Motor neuron (in vitro differentiated cells): ENCODE measurements around the gene RACGAP1. TPM values are rescaled to one million over a fixed set of nuclear protein-coding genes. Genes with fewer than 3 reads are reported as not detected.
A peak's percentile ranks its signal among the peaks of the same experiment; 100 is the strongest.

Experiments used
- ATAC-seq, 8 experiments: fragments of 200-7000 bp; cut with Tn5 transposase; replicated peaks in 6 of 8; 2 replicates each; pipeline ENCODE4 v1.8.0; 2021; ENCODE audit warnings: mild to moderate bottlenecking in 8 of 8, moderate library complexity in 8 of 8
- H3K27ac ChIP-seq, 2 donors: fragments of 250-450 bp; sonication (Bioruptor Pico); 2 replicates each; pipeline ENCODE4 v1.9.0; 2021; ENCODE audit warnings: antibody characterized with exemption in 2 of 2, mild to moderate bottlenecking in 2 of 2, moderate library complexity in 1 of 2
- H3K4me1 ChIP-seq, 2 donors: fragments of 250-450 bp; sonication (Bioruptor Pico); replicated peaks in 1 of 2; 2 replicates each; pipeline ENCODE4 v1.6.1; 2021; ENCODE audit warnings: antibody characterized with exemption in 2 of 2, mild to moderate bottlenecking in 2 of 2, moderate library complexity in 1 of 2
- H3K4me3 ChIP-seq, 5 donors: fragments of 250-450 bp; sonication (Bioruptor Pico); 2 replicates each; pipeline ENCODE4 v1.9.0; 2021; ENCODE audit warnings: antibody characterized with exemption in 5 of 5, mild to moderate bottlenecking in 5 of 5, moderate library complexity in 4 of 5
- WGBS, 10 experiments: fragments of 450-650 bp; shearing (Covaris generic); methylation state at CpG; one replicate each; pipeline ENCODE4 v1.0.0; 2022; 5-methylcytosine and 5-hydroxymethylcytosine counted together
- in situ Hi-C, 9 experiments: fragments of 400-800 bp; cut with MboI; loops; one replicate each; pipeline ENCODE4 v1.15.0; 2021; ENCODE audit warnings: low sequenced_read_pairs in 9 of 9, low pct_unique_long_range_greater_than_20kb in 2 of 9; ENCODE audit not compliant: unreplicated experiment in 9 of 9
- total RNA-seq, 8 experiments: library from RNA; unstranded; fragments of 300-600 nt; gene quantifications; 2 replicates each; pipeline versions ENCODE4 v1.2.3 to v1.2.4, GENCODE V29; 2022

Gene RACGAP1
- total RNA-seq, 8 experiments from 2014 or later, result 7.1 to 74.8 (median 17.6) TPM

- in situ Hi-C loops, result loop anchor here in 3 of 9 experiments (25.0 kb wide), 1 partner anchor 109 kb away; the partner anchor contains the start of gene ASIC1 (in 3 of the 3)
- 60 to 100% (median 83%) methylated on average over 1 to 2 of the region's 4 CpGs; no CpG with 5 or more reads in 4 of the 10 experiments for WGBS, 10 experiments
- no peak overlapping the region for H3K4me3 ChIP-seq
- no peak for ATAC-seq
- H3K27ac ChIP-seq, result no peak overlapping the region
- no peaks in the 10 kb centered on the region for H3K4me1 ChIP-seq
Observed at GRCh38 chr12:49953151-49953550, 72.1 kb downstream of the RACGAP1 start.

DNA sequence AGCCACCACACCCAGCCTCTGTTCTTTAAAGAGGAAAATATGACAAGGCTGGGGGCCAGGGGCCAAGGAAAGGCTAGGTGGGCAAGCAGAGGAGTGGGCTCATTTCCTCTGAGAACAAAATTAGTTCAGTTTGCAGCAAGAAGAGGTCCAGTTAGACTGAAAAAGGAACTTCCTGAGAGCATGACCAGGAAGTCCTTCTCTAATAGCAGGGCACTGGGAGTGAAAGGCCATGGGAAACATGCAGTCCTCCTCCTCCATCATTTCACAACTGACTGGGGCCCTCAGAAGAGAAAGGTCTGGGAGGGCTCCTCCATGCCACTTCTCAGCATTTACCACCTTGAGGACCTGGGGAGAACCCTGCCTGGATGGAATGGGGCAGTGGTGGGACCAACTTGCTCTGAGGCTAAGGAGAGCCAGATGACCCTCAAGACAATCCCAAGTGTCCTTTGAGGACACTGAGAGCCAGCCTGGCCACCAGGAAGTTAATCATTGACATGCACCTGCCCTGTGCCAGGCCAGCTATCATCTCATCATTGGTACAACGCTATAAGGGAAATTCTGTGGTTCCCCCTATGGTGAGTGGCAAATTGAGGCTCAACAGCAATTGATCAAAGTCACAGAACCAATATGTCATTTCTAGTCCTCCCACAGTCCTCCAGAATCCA lies 72.8 kb downstream of the RACGAP1 start:
- no peak for ATAC-seq
- 60 to 100% methylated on average over 1 of the region's 1 CpG; no CpG with 5 or more reads in 8 of the 10 experiments for WGBS, 10 experiments
- no peak overlapping the region for H3K4me3 ChIP-seq
- H3K4me1 ChIP-seq, result no peaks in the 10 kb centered on the region
- H3K27ac ChIP-seq, result no peak overlapping the region
- in situ Hi-C loops, result loop anchor here in 3 of 9 experiments (25.0 kb wide), 1 partner anchor 110 kb away; the partner anchor contains the start of gene ASIC1 (in 3 of the 3)

DNA sequence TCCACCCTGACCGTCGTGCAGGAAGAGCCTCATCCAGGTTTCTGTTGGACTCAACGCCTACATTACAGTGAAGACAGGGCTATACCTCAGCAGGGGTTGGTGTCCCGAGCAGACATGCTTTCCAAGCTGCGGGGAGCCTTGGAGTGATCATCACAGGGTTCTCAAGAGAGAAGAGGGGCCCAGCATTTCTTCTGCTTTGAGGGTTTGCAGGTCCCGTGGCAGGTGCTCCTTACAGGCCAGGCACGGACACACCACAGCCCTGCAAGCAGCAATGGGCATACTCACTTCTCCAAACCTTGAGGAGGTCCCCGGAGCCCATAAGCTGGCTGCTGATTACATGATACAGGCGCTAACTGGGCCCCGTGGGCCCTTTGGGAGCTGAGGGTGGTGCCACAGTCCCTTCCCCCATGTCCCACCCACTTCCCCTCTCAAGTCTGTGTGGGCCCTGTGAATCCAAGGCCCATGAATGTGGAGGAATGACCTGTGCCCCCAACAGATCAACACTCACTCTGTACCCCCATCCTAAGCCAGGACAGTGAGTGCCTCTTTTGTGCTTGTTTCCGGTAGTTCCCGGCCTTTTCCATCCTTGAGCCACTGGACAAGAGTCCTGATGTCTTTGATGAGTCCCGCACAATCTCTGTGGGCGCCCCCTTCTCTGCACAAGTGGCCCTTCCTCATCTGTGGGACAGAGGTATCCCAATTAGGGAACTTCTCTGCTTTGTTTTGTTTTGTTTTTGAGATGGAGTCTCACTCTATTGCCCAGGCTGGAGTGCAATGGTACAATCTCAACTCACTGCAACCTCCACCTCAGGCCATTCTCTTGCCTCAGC lies 73.7 kb downstream of the RACGAP1 start:
- in situ Hi-C loops, result loop anchor here in 3 of 9 experiments (25.0 kb wide), 1 partner anchor 111 kb away; the partner anchor contains the start of gene ASIC1 (in 3 of the 3)

DNA sequence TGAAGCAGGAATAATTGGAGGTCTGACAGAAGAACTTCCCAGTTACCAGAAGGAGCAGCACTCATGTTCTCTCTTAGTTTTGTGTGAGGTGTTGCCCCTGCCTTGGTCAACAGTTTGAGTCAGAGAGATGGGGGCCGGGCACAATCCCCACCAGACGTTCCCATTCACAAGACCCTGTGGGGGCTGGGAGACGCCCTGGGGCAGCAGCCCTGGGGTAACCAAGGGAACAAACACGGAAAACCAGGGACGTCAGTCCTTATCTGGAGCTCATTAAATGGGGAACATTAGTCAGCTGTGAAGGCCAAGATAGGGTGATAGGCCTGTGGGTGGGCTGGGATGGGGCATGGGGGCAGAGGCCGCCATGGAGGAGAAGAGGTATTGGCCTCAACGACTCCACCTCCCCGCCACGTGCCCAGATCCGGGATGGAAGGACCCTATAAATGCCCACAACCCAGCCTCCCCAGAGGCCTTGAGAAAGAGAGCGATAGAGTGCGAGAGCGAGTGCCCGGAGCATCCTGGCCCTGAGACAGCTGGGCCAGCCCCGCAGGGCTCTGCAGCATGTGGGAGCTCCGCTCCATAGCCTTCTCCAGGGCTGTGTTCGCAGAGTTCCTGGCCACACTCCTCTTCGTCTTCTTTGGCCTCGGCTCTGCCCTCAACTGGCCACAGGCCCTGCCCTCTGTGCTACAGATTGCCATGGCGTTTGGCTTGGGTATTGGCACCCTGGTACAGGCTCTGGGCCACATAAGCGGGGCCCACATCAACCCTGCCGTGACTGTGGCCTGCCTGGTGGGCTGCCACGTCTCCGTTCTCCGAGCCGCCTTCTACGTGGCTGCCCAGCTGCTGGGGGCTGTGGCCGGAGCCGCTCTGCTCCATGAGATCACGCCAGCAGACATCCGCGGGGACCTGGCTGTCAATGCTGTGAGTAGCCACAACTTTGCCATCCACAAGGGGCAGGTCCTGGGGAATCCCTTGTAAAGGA lies 74.7 kb downstream of the RACGAP1 start, which contains the start of gene AQP2:
TSS of gene AQP2 (plus strand) at position 465 of the 979 bp plus-strand sequence. CDS start at position 559, 94 bp downstream.
- H3K4me1 ChIP-seq, result peaks cover 0 to 6% of the 10 kb centered on the region in 2 donors
- no peak within 1 kb of the TSS for H3K27ac ChIP-seq
- in situ Hi-C loops, result loop anchor here in 3 of 9 experiments (25.0 kb wide), 1 partner anchor 112 kb away; the partner anchor contains the start of gene ASIC1 (in 3 of the 3)
- WGBS, 10 experiments, result 45 to 97% (median 80%) methylated on average over 2 to 12 of the region's 32 CpGs; no CpG with 5 or more reads in 3 of the 10 experiments
- H3K4me3 ChIP-seq, result no peak within 1 kb of the TSS
- no peak for ATAC-seq

More for the DNA sequence above, 73.7 kb downstream of the RACGAP1 start:
- no peak for ATAC-seq
- Histone ChIP-seq H3K27ac (no peak overlapping the region), H3K4me3 (no peak overlapping the region), H3K4me1 (no peaks in the 10 kb centered on the region)
- 60 to 90% (median 80%) methylated on average over 1 to 9 of the region's 14 CpGs; no CpG with 5 or more reads in 1 of the 10 experiments for WGBS, 10 experiments

DNA sequence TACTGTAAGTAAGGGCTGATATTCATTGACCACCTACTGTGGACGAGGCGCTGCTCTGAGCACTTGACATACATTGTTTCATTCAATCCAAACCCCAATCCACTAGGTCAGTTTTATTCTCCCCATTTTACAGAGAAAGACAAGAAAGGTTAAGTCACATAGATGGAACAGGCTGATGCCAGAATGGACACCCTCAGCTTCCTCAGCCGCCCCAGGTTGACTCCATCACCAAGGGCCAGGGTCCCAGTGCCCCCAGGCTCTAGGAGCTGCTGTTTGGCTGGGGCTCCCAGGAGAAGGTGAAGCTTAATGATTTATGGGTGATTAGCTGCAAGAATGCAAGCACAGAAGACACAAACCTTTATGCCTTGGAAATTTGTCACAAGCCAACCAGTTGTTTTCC lies 75.4 kb downstream of the RACGAP1 start:
- Histone ChIP-seq H3K4me1 (peaks cover 5 to 6% of the 10 kb centered on the region in 2 donors), H3K27ac (no peak overlapping the region), H3K4me3 (no peak overlapping the region)
- in situ Hi-C loops, result loop anchor here in 3 of 9 experiments (25.0 kb wide), 1 partner anchor 112 kb away; the partner anchor contains the start of gene ASIC1 (in 3 of the 3)
- no peak for ATAC-seq
- 78 to 100% (median 92%) methylated on average over 1 to 3 of the region's 3 CpGs; no CpG with 5 or more reads in 5 of the 10 experiments for WGBS, 10 experiments

DNA sequence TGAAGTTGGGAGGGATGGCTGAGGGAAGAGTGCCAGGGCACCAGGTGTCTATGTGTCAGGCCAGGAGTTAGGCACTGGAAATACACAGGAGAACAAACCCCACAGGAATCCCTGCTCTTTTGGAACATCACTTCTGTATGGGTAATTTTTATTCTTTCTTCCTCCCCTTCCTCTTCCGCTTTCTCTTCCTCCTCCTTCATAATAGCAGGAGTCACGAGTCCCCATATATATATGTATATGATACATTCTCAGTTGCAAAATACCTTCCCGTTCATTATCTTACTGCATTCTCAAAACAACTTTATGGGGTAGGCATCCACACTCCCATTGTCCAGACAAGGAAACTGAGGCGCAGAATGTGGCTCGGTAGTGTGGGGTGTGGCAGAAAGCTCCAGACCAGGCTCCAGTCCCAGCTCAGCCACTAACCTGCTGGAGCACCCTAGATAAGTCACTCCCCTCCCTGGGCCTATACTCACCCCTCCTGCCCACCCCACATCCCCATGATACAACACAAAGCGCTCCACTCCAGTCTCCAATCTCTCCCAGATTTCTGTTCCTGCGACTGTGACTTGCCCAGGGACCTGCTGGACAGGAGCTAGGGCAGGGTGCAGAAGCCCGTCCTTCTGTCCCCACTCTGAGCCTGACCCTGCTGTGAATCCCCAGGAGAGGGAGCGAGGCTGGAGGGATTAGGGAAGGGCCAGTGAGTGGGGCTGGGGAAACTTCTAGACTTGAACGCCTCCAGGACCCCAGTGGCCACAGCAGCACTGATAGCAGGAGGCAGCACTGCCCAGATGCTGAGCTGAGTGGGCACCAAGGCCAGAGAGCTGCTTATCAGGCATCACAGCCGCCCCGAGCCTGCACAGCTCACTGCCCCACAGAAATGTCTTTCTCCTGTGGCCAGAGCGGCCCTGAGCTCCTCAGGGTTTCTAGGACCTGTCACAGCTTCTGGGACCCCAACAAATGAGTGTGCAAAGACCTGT lies 76.1 kb downstream of the RACGAP1 start:
- 20 to 100% (median 83%) methylated on average over 1 to 7 of the region's 13 CpGs; no CpG with 5 or more reads in 2 of the 10 experiments for WGBS, 10 experiments
- Histone ChIP-seq H3K27ac (no peak overlapping the region), H3K4me1 (peaks cover 5 to 7% of the 10 kb centered on the region in 2 donors), H3K4me3 (no peak overlapping the region)
- no peak for ATAC-seq
- in situ Hi-C loops, result no loop called here

- Histone ChIP-seq H3K4me3 (no peak overlapping the region), H3K4me1 (peaks cover 5 to 10% of the 10 kb centered on the region in 2 donors), H3K27ac (no peak overlapping the region)
- 29 to 100% (median 71%) methylated on average over 1 to 3 of the region's 7 CpGs; no CpG with 5 or more reads in 3 of the 10 experiments for WGBS, 10 experiments
- peak in 2 of 8 experiments; percentile 7 to 16 for ATAC-seq
- in situ Hi-C loops, result no loop called here
Observed at GRCh38 chr12:49947593-49948226, 77.6 kb downstream of the RACGAP1 start.

- H3K4me3 ChIP-seq, result no peak overlapping the region
- no peak overlapping the region for H3K27ac ChIP-seq
- WGBS, 10 experiments, result 27 to 90% (median 39%) methylated on average over 2 to 3 of the region's 3 CpGs; no CpG with 5 or more reads in 1 of the 10 experiments
- peaks cover 5 to 10% of the 10 kb centered on the region in 2 donors for H3K4me1 ChIP-seq
- ATAC-seq, result no peak
- in situ Hi-C loops, result no loop called here
Observed at GRCh38 chr12:49946497-49946896, 78.8 kb downstream of the RACGAP1 start.

GRCh38 chr12:49946086-49946485 lies 79.2 kb downstream of the RACGAP1 start:
- Histone ChIP-seq H3K27ac (no peak overlapping the region), H3K4me3 (no peak overlapping the region), H3K4me1 (peaks cover 5 to 10% of the 10 kb centered on the region in 2 donors)
- 58 to 100% (median 84%) methylated on average over 1 to 9 of the region's 9 CpGs; no CpG with 5 or more reads in 1 of the 10 experiments for WGBS, 10 experiments
- ATAC-seq, result no peak
- in situ Hi-C loops, result no loop called here

DNA sequence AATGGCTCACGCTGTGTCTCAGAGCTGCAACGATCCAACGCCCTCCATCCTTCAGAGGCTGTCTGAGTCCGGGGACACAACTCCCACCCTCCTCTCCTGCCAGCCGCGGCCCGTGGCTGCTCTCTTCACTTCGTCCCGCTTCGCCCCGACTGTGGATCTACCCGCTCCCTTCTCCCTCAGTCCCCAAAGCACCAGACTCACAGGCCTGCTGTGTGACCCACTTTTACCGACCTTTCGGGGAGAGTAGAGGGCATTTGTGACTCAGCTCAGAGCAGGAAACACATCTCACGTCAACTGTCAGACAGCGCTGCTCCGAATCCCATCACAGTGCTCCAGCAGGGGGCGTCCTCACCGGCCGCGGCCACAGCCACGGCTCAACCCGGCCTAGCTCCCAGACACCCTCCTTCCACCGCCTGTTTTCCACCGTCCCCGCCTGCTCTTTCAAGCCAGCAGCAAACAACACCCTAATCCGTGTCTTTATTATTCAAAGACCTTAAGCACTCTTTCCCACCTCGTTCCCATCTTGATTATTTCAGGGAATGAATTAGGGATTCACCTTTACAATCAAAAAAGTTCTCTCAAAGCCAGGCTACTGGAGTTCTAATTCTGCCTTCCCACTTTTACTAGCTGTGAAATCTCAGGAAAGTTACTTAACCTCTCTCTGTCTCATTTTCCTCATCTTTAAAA lies 79.8 kb downstream of the RACGAP1 start:
- Histone ChIP-seq H3K4me3 (peak overlapping the region in 4 of 5 donors; percentile 17 to 25 (median 19)), H3K4me1 (peaks cover 5 to 10% of the 10 kb centered on the region in 2 donors), H3K27ac (peak overlapping the region in 1 of 2 donors; percentile 30)
- 0 to 30% (median 9%) methylated on average over 2 to 15 of the region's 28 CpGs; no CpG with 5 or more reads in 1 of the 10 experiments for WGBS, 10 experiments
- in situ Hi-C loops, result no loop called here
- peak; percentile 98 to 100 (median 99) for ATAC-seq
